NB4 (cell line): Measurements from ENCODE around the gene RARA.

Experiments used
- CTCF ChIP-seq: IDR thresholded peaks from one replicate; pipeline ENCODE4 v1.5.1; 2012; ENCODE audit warnings: low read depth, low read length
- MAX ChIP-seq: IDR thresholded peaks from 2 replicates; pipeline ENCODE4 v1.6.1; 2011; ENCODE audit warnings: low read depth, low read length
- MYC ChIP-seq: IDR thresholded peaks from 2 replicates; pipeline ENCODE4 v1.6.1; 2011; ENCODE audit warnings: low read depth, low read length
- POLR2A ChIP-seq: IDR thresholded peaks from 2 replicates; pipeline ENCODE4 v1.6.1; 2011; ENCODE audit warnings: mild to moderate bottlenecking; ENCODE audit not compliant: insufficient read length; ENCODE audit errors: extremely low read depth

GRCh38 chr17:40266882-40267281, 42.1 kb upstream of the RARA start:
- TF ChIP-seq CTCF (no peak), POLR2A (no peak), MYC (no peak), MAX (no peak)
